GM19438 (cell line): ENCODE measurements around the gene BORA.
"Not testable (repeated sequence)": the region's sequence is repeated elsewhere in the genome, so short reads cannot be mapped to it uniquely, and the experiment has no call there.

Experiments used
- ATAC-seq: cut with Tn5 transposase; IDR thresholded peaks from one replicate; pipeline ENCODE4 v1.9.1; 2021; ENCODE audit warnings: low read depth; ENCODE audit not compliant: unreplicated experiment

Gene BORA

GRCh38 chr13:72727417-72728289, at the start of gene BORA, which contains the start of gene MZT1:
BORA (plus strand) TSS chr13:72727923; CDS start chr13:72728941, 1,018 bp downstream.
MZT1 (minus strand) TSS chr13:72727629; CDS start chr13:72727602, 27 bp downstream.
- ATAC-seq: peak; percentile 91

DNA sequence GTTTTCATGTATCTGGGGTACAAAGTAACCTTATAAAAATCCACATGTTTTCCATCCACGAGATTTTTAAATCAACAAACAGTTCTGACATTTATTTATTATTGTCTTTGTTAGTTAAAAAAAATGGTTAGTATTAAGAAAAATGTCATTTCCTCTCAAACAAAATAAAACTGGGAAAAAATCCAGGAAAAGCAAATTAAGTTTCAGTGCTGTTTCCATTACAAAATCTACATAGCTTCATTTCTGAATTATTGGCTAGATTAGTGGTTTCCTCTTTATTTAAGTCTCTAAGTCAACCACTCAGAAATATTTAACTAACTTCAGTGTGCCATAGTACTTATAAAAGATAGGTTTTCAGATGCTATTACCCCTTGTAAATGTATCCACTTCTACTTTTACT, 49.4 kb upstream of the BORA start:
- no peak for ATAC-seq

DNA sequence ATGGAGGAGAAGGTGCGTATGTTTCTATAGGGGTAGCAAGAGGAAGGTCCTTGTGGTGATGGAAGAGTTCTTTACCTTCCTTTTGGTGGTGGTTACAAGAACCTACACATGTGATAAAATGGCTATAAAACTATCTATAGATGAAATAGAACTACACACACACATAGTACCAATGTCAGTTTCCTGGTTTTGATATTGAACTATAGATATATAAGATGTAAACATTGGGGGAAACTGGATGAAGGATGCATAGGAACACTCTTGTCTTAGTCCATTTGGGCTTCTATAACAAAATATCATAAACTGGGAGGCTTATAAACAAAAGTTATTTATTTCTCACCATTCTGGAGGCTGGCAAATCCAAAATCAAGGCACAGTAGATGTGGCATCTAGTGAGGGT, 47.4 kb upstream of the BORA start:
- no peak for ATAC-seq

DNA sequence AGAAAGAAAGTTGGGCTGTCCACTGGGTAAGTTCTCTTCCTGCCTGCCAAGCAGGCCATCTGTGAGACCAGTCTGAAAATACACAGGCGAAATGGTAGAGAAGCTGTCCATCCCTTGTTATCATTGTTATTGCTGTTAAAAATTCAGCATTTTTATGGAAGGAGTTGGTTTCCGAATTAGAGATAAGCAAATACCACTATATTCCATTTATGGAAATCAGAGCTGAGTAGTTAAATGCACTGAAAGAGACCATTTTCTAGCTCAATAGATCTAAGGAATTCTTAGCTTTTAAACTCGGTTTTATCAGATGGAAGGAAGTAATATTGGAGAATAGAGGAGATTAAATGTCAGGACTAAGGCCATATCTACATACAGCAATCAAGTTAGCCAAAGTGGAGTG, 41.0 kb upstream of the BORA start:
- no peak for ATAC-seq

DNA sequence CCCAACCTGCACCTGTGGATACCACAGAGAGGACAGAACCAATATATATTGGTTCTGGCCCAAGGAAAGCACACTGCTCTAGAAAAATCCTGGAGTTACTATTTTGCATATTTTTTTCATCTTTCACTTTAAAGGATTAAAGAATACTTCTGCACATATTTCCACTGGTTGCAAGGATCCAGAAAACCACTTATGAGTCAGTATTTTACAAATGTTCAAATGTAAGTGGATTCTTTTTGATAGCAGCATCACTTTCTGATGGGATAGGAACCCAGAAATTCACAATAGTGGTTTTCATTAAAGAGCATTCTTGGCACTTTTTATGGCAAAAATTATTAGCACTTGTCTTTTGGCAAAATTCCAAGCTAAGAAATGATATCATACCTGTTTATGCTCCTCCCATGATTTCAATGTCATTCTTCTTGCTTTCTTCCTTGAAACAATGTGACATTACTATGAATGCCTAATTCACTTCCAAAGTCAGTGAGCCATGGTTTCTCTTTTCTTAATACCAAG, 38.5 kb upstream of the BORA start:
- ATAC-seq: no peak

DNA sequence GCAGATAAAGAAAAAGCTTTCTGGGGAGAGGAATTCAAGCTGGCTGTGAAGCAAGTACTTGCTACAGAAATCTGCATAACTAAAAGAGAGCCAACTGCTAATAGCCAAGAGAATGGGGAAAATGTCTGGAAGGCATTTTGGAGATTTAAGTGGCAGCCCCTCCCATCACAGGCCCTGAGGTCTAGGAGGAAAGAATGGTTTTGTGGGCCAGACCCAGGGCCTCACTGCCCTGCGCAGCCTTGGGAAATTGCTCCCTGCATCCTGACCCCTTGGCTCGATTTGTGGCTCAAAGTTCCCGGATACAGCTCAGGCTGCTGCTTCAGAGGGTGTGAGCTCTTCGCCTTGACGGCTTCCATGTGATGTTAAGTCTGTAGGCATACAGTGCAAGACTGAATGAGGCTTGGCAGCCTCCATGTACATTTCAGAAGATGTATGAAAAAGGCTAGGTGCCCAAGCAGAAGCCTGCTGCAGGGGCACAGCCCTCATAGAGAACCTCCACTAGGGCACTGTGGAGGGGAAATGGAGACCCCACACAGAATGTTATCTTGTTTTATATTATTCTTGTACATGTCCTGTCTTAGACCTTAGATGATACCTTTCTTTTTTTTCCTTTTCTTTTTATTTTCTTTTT, 34.7 kb upstream of the BORA start:
- ATAC-seq: no peak

DNA sequence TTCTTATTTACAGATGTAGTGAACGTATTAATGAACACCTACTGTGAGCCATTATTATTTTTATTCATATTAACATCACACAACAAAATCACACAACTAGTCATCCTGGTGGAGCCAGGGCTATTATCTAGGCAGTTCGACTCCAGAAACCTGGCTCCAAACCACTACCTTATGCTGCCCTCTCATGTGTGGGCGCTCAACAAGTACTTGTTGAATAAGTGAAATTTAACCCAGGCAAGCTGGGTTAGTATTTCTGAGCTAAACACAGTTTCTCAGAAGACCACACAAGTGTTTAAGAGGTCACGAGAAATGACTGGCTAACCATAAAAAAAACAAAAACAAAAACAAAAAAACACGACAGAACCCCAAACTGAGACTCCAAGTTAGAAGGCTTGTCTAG, 33.9 kb upstream of the BORA start:
- no peak for ATAC-seq

- ATAC-seq: no peak
Observed at GRCh38 chr13:72694314-72694713, 33.4 kb upstream of the BORA start.

- no peak for ATAC-seq
Observed at GRCh38 chr13:72696579-72696978, 31.1 kb upstream of the BORA start.

GRCh38 chr13:72698164-72698563, 29.6 kb upstream of the BORA start:
- ATAC-seq: no peak

- no peak for ATAC-seq
Observed at GRCh38 chr13:72700509-72700908, 27.2 kb upstream of the BORA start.

GRCh38 chr13:72716776-72717175, 10.9 kb upstream of the BORA start:
- no peak for ATAC-seq

DNA sequence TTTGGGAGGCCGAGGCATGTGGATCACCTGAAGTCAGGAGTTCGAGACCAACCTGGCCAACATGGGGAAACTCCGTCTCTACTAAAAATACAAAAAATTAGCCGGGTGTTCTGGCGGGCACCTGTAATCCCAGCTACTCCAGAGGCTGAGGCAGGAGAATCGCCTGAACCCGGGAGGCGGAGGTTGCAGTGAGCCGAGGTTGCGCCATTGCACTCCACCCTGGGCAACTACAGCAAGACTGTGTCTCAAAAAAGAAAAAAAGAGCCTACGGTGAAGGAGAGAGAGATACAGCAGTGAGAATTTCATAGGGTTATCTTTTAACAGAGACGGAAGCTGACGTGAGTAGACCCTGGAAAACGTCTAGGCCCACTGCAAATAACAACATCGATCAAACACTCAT, 1.5 kb upstream of the BORA start:
- not testable (repeated sequence) for ATAC-seq

DNA sequence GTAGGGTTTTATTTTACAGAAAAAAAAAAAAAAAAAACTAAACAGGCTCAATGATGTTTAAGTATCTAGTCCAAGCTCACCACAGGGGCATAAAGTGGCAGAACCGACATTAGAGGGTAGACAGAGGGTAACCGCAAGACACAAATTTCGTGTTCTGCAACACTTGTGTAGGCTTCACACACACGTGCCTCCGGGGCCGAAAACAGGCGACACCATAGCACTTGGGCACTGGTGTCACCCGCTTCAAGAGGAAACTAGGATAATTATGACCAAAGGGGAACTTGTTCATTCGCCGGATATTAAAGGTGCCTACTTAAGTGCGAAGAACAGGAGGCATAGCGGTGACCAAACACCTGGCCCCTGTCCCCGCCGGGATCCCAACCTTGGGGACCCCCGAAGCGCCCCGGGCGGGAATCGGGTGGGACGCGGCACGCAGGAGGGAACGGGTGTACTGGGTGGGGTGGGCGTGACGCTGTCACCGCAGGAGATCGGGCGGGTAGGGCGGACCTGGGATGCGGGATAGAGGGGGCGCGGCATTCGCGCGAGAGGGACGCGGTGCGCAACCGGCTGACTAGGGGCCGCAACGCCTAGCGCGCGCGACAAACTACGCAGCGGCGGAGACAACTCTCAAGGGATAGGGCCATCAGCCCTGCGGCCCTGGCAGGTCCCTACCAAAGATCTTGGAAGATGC, 852 bp upstream of the BORA start:
- ATAC-seq: peak; percentile 25

DNA sequence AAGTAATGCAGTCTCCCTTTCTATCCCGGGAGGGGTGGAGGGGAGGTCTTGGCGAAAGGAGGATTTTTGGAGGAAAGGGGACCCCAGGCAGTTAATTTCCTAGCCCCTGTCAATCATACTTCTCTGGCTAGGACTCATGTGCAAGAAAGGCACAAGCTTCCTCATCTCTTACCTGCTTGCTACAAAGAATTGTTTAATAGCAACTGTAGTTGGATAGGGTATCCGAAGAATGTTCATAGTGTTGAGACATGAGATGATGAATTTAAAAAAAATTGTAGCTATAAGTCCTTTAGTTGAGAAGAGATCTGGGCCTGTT, 525 bp downstream of the BORA start:
- ATAC-seq: no peak

DNA sequence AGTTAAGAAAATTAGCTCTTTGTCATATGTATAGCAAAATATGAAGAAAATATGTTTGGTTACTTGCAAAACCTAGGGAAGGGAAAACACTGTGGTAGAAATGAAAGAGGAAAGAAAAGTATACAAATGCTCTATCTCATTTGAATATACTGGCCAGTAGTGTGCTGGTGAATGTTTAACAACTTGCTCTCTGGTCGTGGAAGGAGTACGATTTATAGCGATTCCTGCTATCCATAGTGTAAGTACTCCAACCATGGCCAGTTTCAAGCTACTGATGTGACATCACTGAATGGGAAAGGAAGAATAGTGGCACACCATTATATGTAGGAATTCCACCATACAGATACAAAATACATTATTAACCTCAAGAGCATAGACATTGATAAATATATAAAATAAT, 9.3 kb downstream of the BORA start:
- ATAC-seq: no peak

GRCh38 chr13:72740015-72740414, 12.3 kb downstream of the BORA start:
- no peak for ATAC-seq

DNA sequence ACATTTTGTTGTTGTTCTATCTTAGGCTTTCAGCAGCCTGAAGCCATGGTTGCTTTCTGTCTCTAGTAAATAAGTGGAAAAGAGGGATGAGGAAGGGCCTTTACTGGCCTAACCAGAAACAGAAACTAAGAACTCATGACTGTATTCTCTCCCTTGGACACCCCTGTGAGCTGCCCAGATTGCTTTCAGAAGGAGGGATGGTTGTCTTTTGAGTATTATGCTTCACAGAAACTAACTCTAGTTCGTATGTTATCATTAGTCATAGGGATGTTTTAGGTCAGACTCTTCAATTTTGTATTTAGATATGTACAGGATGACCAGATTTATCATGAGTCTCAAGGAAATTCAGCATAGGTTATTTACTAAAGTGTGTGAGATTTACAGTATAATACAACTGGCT, 17.5 kb downstream of the BORA start:
- ATAC-seq: no peak

DNA sequence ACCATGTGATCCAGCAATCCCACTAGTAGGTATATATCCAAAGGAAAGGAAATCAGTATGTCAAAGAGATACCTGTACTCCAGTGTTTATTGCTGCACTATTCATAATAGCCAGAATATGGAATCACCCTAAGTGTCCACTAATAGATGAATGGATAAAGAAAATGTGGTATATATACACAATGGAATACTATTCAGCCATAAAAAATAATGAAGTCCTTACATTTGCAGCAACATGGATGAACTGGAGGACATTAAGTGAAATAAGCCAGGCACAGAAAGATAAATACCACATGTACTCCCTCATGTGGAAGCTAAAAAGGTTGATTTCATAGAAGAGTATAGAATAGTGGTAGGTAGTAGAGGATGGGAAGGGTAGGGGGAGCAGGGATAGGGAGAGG, 23.5 kb downstream of the BORA start:
- no peak for ATAC-seq

GRCh38 chr13:72754111-72754510, 26.4 kb downstream of the BORA start:
- ATAC-seq: no peak

DNA sequence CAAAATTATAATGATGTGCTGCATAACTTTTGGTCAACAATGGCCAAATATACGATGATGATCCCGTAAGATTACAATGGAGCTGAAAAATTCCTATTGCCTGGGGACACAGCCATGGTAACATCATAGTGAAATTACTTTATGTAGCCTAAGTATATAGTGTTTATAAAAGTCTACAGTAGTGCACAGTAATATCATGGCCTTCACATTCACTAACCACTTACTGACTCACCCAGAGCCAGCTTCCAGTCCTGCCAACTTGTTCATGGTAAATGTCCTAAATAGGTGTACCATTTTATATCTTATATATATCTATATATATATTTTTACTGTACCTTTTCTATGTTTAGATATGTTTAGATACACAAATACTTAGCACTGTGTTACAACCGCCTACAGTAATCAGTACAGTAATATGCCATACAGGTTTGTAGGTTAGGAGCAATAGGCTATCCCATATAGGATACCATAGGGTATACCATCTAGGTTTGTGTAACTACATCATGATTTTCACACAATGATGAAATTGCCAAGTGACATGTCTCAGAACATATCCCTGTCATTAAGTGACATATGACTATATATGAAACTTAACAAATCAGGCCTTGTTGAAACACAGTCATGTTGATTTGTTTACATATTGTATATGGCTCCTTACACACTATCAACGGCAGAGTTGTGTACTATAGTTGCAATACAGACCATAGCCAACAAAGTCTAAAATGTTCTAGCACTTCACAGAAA, 30.2 kb downstream of the BORA start:
- no peak for ATAC-seq
